NCI-H1048 (cell line): ENCODE data around the gene DAPL1.

ENCODE experiments used
- DNase-seq: peaks from one replicate; lab custom pipeline; 2025; lab: John Stamatoyannopoulos, UW

Gene DAPL1, protein sequence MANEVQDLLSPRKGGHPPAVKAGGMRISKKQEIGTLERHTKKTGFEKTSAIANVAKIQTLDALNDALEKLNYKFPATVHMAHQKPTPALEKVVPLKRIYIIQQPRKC

DNA sequence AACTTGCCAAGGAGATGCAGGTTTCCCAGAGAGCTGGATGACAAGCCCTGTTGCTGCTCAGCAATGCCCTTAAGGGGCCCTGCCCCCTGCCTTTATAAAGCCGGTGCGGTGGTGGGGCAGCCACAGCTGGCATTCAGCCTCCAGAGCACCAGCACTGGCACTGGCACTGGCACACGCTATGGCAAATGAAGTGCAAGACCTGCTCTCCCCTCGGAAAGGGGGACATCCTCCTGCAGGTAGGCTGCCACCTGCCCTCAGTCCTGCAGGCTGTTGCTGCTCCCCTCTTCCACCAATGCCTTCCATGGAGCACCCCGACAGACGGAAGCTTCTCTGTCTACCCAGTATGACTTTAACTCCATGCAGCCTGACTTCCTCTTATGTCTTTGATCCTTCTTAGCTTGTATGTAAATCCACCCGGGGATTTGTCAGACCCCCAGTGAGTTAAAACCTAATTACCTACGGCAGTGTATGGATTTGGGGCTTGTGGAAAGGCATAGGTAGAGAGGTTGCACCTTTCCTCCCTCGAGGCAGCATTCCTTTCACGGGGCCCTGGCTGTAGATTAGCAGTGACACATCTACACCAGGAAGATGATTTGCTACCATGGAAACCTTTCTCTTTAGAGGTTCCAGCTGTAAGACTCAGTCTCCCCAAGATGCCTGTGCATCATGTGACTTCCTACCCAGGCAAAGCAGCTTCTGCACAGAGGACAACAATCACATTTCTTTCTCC, at the start of gene DAPL1:
TSS of gene DAPL1 (plus strand) at position 123 of the 730 bp plus-strand sequence. CDS start at position 179, 56 bp downstream.
- DNase-seq, result no peak

DNA sequence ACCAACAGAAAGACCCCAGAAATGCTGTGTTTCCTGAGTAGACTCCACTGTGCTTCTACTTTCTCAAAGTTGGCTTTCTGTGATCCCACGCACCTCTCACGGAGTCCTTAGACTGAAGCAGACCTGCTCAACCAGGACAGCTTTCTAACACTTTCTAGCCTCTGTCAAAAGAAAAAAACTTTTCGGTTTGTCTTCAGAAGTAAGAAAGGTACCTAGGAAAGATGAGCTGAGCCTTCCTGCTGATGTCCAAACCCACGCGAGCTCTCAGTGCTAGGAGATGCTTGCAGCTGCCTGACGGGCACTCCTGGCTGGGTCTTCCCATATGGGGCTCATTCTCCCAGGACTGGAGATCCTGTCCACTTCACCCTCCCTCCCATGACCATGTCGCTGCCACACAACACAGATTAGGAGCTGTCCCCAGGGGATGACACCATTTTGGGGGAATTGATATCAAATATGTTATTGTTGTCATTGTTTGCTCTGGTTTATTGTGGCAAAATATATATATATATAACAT, 49.2 kb upstream of the DAPL1 start:
- DNase-seq, result no peak

DNA sequence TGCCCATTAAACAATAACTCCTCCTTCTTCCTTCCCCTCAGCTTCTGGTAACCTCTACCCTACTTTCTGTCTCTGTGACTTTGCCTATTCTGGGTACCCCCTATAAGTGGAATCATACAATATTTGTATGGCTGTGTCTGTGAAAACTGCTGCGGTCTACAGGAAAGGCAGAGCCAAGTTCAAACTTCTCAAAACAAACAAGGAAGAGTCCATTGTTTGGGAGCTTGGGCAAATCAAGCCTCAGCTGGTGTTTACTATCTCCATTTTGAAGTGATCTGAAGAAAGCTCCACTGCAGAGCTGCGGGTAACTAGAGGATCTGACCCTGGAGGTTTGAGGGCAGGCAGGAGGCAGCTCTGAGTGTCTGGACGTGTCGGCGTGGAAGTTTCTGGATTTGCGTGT, 48.6 kb upstream of the DAPL1 start:
- DNase-seq, result no peak

DNA sequence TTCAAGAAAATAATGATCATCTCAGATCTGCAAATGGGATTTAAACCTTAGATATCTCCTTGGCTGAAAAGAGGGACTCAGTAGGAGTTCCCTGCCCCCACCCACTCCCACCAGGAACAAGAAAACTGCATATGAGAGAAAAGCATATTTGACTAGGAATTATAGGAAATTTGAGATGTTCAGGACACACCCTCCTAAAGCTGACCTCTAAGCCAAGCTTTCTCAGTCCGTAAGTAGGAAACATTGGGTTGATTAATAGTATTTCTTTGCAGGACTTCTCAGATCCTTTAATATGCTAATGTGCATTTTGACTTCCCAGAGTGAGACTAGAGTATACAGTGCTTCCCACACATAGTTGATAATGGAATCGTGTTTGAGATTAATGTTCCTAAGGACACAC, 47.8 kb upstream of the DAPL1 start:
- DNase-seq, result no peak

DNA sequence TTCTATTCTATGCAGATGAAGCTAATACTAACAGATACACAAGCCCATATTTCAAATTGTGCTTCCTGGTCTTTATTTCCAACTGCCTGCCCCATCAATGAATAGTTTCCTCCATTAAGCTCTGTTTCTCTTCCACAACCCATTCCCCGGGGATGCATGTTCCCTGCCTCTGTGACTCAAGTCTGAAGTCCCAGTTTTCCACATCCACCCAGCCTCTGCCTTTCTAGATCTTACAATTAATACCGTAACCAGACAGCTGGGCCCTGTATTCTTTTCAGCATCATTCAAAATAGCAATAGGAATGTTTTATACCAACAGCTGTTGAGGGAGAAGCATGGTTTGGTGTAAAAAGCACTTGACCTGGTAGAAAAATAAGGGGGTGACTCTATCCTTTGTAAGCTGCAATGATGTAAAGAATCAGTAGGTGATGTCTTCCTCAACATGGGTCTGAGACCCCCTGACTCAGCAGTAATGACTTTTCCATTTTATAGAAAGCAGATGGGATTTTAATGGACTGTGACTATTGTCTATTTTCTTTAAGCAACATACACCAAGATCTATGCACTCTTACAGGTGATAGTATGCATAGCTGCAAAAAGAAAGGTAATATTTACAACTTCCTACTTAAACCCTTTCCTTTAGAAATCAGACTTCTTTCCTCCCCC, 46.1 kb upstream of the DAPL1 start:
- DNase-seq, result no peak

DNA sequence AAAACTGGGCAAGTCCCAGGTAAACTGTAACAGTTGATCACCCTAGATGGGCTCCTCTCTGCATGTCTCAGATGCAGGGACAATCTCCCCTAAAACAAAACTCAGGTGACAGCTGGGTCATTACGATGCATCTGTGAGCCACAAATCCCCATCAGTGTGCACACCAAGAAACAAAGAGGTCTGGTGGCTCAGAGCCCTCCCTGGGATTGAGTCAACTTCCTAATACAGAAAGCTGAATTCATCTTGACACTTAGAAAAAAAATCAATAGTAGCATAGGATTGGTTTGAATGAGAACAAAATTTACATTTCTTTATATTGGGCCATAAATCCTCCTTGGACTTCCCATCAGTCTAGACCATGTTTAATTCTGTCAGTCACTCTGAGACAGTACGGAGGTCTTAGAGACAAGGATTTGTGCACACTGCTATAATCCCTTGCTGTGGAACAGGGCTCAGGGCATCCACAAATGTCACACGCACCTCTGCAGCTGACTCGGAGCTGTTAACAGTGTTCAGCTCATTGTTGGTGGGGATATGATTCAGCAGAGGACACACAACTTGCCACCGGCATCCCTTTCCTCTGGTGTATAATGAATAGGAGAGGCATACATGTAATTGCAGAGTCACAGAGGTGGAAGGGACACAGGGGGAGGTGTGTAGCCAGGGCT, 44.5 kb upstream of the DAPL1 start:
- DNase-seq, result no peak

DNA sequence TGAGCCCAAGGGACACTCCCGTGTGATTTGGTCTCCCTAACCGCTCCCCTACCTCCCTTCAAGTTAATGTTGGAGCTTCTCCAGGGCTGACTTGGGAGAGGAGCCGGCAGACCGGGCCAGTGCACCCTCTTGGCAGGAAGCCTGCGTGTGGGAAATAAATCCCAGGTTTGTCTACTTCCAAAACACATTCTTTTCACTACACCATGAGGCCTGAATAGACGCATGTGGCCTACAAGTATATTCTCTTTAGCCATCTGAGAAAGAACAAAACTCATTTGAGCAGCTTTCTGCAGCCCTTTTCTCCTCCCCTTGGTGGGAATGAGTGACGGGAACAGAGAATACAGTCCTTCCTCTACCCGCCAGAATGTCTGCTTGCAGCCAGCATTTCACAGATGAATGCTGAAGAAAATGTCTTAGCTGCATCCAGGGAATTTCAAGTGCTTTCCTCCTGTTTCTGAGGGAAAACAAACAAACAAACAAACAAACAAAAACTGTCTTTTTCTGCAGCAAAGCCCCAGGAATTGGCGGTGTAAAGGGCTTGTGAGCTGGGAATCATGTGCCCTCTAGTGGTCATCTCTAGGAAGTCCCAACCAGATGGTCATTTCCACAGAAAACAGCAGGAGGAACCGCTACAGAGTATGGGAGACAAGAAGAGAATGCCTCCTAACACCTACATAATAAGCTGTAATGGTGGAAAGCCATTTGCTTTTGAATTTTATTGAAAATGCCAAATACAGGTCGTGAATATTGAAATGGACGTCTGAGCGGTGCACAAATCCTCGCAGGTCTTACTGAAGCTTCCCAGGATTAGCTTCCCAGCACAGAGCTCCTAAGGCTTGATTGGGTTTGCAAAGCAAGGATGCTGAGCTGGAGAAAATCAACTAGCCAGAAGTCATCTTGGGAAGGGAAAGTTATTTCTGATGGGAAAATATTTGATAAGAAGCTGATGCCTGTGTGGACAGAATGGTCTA, 41.2 kb upstream of the DAPL1 start:
- no peak for DNase-seq

DNA sequence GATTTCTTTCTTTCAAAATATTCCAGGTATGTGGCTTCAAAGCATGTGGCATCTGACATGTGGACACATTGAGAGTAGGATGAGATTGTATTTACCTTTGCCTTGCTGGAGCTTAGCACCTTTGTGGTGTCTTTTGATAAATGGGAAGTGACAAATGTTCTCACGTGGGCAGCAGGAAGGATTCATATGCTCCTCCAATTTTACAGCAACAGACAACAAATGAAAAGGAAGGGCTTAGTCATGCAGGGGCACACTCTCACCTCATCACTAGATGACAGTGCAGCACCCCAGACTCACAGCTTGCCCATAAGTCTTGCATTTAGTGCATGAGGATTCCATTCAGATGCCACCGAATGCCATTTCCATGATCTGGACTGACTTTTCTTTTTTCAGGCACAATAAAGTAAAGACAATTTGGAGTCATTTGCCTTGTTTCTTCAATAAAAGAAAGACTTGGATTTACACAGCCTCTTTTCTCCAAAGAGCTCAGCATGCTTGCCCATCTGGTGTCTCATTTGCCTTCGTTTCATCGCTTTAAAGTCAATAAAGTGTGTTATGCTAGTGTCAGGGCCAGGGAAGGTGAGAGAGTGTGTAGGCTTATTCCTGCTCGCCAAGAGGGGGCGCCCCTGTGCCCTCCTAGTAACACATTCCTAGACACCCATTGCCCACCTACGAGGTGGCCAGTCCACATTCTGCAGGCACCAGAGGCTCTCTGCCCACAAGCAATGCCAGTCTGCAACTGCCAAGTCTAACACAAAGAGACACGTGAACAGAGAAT, 39.6 kb upstream of the DAPL1 start:
- DNase-seq, result no peak

DNA sequence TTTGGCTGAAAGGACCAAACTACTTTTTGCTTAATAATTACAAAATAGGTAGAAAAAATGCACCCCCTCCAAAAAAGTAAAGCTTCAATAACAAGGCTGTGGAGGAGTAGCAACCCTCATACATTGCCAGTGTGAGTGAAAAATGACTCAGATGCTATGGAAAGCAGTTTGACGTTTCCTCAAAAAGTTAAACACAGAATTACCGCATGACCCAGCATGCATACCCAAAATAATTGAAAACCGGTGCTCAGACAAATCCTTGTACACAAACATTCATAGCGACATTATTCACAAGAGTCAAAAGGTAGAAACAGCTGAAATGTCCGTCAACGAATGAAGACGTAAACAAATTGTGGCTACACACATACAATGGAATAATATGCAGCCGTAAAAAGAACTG, 38.8 kb upstream of the DAPL1 start:
- no peak for DNase-seq

DNA sequence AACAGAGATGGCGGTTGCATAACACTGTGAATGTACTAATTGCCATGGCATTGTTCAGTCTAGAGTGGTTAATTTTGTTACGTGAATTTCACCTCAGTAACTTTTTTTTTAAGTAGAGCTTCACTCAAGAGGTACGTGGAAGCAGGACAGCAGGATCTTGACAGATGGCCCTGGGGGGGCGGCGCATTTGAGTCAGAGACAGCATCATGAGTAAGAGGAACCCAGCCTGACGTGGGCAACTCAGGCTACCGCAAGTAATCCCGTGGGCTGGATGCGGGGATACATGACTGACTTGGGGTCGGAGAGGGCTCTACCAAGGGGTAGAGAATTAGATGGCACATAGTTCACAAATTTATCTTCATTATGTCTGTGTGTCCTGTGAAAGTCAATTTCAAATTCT, 38.1 kb upstream of the DAPL1 start:
- no peak for DNase-seq

DNA sequence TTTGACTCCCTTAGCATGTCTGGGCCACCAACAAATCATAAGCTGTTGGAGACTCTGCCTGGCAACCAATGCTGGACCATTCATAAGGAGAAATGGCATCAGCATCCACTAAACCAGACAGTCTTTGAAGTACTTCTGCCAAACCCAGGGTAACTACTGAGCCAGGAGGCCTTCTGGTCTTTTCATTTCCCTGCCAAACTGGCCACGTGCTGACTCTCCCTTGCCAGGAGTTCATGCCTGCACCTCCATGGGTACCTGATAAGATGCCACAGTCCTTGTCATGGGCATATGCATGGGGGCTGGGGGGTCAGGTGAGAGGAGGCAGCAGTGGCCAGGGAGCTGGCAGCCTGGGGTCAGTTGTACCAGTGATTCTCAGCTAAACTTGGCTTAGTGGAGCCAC, 34.2 kb upstream of the DAPL1 start:
- no peak for DNase-seq

DNA sequence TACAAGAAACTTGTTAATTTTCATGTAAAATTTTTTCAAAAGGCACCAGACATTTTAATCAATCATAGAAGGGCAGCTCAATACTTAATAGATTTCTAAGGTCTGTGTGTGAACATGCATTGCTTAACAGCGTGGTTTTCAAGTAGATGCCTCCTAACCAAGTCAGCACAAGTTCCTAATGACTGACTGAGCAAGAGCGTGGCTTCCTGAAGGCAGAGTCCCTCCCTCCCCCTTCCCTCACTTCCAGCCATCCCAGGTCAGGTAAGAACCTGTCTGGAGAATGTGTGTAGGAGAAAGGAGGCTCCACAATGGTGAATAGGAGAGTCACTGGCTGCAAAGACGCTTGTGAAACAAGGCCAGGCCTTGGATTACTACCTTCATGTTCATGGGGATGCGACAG, 33.5 kb upstream of the DAPL1 start:
- no peak for DNase-seq

DNA sequence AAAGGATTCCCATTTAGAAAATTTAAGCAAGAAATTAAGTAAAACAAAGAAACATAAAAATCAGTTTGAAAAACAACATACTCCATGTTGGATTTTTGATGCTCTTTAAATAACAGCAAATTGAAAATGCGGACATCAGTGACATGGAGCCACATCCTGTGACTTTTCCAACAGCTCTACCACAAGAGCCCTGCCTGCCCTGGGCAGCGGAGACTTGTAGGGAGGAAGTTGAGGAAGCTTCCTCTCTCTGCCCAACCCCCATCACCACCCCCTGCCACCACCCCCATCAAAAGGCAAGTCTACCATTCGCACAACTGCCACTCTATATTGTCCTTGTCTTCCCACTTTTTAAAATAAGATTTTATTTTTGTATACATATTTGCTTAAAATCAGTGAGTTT, 32.8 kb upstream of the DAPL1 start:
- no peak for DNase-seq

DNA sequence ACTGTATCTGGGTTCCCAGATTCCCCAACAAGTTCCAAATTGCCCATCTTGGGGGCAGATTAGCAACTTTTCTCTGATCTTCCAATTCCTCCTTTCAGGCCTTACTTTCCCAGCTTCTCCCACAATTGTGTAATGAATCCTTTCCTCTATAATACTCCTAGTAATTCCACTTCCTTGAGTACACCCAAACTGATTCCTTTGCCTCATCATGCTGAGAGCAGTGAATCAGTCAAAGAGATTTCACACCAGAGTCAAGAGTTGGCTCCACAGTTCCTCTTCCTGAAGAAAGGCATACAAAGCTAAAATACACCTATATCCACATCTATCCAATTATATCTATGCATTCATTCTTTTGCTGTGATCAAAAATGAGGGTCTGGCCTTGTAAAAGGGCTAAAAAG, 28.6 kb upstream of the DAPL1 start:
- DNase-seq, result no peak

DNA sequence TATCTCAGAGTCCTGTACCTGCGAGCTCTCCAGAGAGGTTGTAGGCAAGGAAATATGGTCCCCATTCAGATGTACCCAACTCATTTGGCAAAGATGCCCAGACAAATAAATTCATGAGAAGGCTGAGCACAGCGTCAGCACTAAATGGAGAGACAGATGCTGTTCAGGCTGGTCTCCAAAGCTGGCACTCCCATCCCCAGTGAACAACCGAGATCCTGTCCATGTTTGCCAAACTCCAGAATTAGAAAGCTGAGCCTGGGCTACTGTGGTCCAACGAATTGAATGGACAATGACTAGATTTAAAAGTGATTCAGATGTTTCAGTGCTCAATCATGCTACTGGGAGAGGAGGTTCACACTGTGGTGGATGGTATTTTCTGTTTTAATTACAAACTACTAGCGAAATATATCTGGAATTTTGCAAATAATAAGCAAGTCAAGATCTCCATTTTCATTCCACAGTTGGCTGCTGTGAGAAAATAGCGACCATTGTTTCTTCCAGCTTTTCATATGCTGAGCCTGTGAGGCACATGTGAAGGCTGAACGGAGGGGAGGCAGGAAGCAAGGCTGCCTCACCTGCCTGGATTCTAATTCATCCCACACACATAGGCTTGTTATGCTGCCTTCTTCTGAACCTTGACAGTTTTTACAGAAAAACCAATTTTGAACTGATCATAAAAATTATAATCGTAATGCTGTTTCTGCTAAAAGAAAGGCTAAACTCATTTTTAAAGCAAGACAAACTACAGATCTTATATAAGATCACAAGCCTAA, 22.6 kb upstream of the DAPL1 start:
- no peak for DNase-seq

DNA sequence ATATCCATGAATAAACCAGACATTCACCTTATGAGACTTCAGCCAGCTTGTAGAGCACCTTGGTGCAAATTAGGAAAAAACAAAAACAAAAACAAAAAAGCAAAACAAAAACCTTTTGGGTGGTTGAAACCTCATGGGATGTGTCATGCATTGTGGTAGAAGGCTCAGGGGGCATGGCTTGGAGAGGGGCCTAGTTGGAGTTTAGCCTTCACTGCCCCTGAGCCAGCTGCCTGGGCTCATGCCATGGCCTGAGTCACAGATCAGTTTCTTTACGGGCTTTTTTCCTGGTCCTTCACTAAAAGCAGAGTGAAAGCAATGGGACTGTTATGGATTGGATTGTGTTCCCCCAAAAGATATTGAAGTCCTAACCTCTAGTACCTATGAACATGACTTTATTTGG, 22.0 kb upstream of the DAPL1 start:
- DNase-seq, result no peak

DNA sequence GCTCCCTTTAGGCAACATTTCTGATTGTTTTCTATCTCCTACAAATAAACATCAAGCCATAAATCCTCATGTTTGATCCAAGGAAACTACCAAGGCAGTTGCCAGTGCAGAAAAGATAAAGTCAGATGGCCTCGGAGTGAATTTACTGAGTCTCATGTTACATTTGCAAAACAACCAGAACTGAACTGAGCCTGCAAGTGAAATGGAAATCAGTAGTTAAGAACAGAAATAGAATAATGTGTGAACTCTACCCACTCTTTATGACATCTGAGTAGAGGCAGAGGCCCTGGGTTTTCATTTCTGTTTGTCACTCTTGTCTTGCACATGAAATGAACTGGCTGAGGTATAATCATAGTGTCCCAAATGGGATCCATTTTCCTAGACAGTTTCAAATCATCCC, 20.4 kb upstream of the DAPL1 start:
- no peak for DNase-seq

DNA sequence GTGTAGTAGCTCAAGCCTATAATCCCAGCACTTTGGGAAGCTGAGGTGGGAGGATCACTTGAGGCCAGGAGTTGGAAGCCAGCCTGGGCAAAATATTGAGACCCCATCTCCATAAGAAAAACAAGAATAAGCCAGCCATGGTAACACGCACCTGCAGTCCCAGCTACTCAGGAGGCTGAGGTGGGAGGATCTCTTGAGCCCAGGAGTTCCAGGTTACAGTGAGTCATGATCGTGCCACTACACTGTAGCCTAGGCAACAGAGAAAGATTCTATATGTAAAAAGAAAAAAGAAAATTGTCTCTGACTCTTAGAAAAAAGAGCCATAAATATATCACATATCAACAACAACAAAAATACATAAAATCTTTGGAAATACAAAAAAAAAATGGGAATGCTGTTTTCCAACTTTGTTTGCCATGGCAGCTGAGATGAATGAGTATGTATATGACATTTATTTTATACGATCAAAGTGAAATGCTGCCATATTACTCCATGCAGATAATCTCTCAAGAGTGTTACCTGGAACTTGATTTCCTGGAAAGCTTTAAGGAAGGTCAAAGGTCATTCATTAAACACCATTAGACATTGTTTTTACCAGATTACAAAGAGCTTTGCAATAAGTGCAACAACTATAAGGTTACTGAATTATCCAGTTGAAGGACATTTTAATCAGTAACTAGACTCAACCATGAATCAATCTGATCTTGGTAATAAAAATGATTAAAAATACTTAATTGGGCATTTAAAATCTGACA, 19.7 kb upstream of the DAPL1 start:
- DNase-seq, result no peak

DNA sequence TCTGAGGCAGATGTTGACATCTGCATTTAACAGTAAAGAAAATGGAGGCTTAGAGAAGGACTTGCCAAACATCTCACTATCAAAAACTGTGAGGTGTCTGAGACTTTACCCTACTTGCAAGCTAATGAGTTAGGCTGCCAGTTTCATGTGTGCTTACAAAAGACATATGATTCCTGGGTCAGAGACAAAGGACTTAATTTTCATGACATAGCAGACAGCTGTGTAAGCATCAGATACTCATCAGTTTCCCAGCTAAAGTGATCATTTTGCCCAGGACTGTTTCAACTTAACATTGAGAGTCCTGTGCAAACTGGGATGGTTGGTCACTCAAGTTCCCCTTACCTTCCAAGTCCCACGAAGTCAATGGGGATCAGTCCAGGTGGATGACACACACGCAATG, 18.9 kb upstream of the DAPL1 start:
- DNase-seq, result no peak
